Measurements from ENCODE around the gene RPLP2.

RPLP2 gene

GRCh38 chr11:826836-827145, 17.0 kb downstream of the RPLP2 start:
- Mint-ChIP-seq H3K9me3 (no peaks in the 10 kb centered on the region), H3K27me3 (no peaks in the 10 kb centered on the region), H3K4me3 (peak overlapping the region; percentile 78), H3K36me3 (peaks cover 6% of the 10 kb centered on the region), H3K27ac (no peak overlapping the region), H3K4me1 (peaks cover 26% of the 10 kb centered on the region)
- ATAC-seq (ENCODE audit: low read depth) (peak; percentile 4), DNase-seq (ENCODE audit: low spot score in 2 of 2) (no peak)

GRCh38 chr11:827146-827896, 17.6 kb downstream of the RPLP2 start:
- DNase-seq (ENCODE audit: low spot score in 2 of 2) (no peak), ATAC-seq (ENCODE audit: low read depth) (peak; percentile 12)
- Mint-ChIP-seq H3K4me1 (peaks cover 29% of the 10 kb centered on the region), H3K36me3 (peaks cover 6% of the 10 kb centered on the region), H3K9me3 (no peaks in the 10 kb centered on the region), H3K27ac (peak overlapping the region; percentile 29), H3K27me3 (no peaks in the 10 kb centered on the region), H3K4me3 (peak overlapping the region; percentile 81)

GRCh38 chr11:827897-828192, 18.1 kb downstream of the RPLP2 start, which contains the start of gene CRACR2B:
Gene CRACR2B (plus strand): TSS chr11:827919. CDS start chr11:828608, 689 bp downstream.
- H3K4me1 Mint-ChIP-seq = peaks cover 30% of the 10 kb centered on the region
- DNase-seq (ENCODE audit: low spot score in 2 of 2) = no peak
- H3K9me3 Mint-ChIP-seq = no peaks in the 10 kb centered on the region
- no peak for ATAC-seq (ENCODE audit: low read depth)
- H3K36me3 Mint-ChIP-seq = peaks cover 6% of the 10 kb centered on the region
- no peaks in the 10 kb centered on the region for H3K27me3 Mint-ChIP-seq
- peak within 1 kb of the TSS; percentile 82 for H3K4me3 Mint-ChIP-seq
- peak within 1 kb of the TSS; percentile 29 for H3K27ac Mint-ChIP-seq

GRCh38 chr11:828506-829175, 18.9 kb downstream of the RPLP2 start:
- no peak for DNase-seq (ENCODE audit: low spot score in 2 of 2)
- H3K9me3 Mint-ChIP-seq = no peaks in the 10 kb centered on the region
- peaks cover 6% of the 10 kb centered on the region for H3K36me3 Mint-ChIP-seq

GRCh38 chr11:829176-829846, 19.5 kb downstream of the RPLP2 start:
- no peak overlapping the region for H3K27ac Mint-ChIP-seq
- peak overlapping the region; percentile 82 for H3K4me3 Mint-ChIP-seq
- H3K36me3 Mint-ChIP-seq = peaks cover 6% of the 10 kb centered on the region
- no peaks in the 10 kb centered on the region for H3K9me3 Mint-ChIP-seq
- H3K4me1 Mint-ChIP-seq = peaks cover 33% of the 10 kb centered on the region
- DNase-seq (ENCODE audit: low spot score in 2 of 2) (no peak), ATAC-seq (ENCODE audit: low read depth) (peak; percentile 17)
- H3K27me3 Mint-ChIP-seq = no peaks in the 10 kb centered on the region

More at GRCh38 chr11:828506-829175, 18.9 kb downstream of the RPLP2 start:
- H3K27ac Mint-ChIP-seq = no peak overlapping the region
- no peak for ATAC-seq (ENCODE audit: low read depth)
- H3K4me3 Mint-ChIP-seq = peak overlapping the region; percentile 82
- peaks cover 30% of the 10 kb centered on the region for H3K4me1 Mint-ChIP-seq
- H3K27me3 Mint-ChIP-seq = no peaks in the 10 kb centered on the region

- peaks cover 33% of the 10 kb centered on the region for H3K4me1 Mint-ChIP-seq
- ATAC-seq (ENCODE audit: low read depth) (peak; percentile 1), DNase-seq (ENCODE audit: low spot score in 2 of 2) (no peak)
- H3K9me3 Mint-ChIP-seq = no peaks in the 10 kb centered on the region
- no peaks in the 10 kb centered on the region for H3K27me3 Mint-ChIP-seq
- no peak overlapping the region for H3K27ac Mint-ChIP-seq
- peak overlapping the region; percentile 82 for H3K4me3 Mint-ChIP-seq
- H3K36me3 Mint-ChIP-seq = peaks cover 3% of the 10 kb centered on the region
Observed at GRCh38 chr11:829847-830294, 20.1 kb downstream of the RPLP2 start.

GRCh38 chr11:830295-831117, 20.7 kb downstream of the RPLP2 start:
- no peak overlapping the region for H3K27ac Mint-ChIP-seq
- peak in 1 of 2 donors; percentile 59 for DNase-seq (ENCODE audit: low spot score in 2 of 2)
- H3K9me3 Mint-ChIP-seq = no peaks in the 10 kb centered on the region
- peak; percentile 64 for ATAC-seq (ENCODE audit: low read depth)
- peak overlapping the region; percentile 82 for H3K4me3 Mint-ChIP-seq
- H3K36me3 Mint-ChIP-seq = no peaks in the 10 kb centered on the region
- peaks cover 33% of the 10 kb centered on the region for H3K4me1 Mint-ChIP-seq
- no peaks in the 10 kb centered on the region for H3K27me3 Mint-ChIP-seq

- H3K4me3 Mint-ChIP-seq = peak overlapping the region; percentile 55
- no peak overlapping the region for H3K27ac Mint-ChIP-seq
- no peaks in the 10 kb centered on the region for H3K36me3 Mint-ChIP-seq
- H3K4me1 Mint-ChIP-seq = peaks cover 33% of the 10 kb centered on the region
- H3K9me3 Mint-ChIP-seq = no peaks in the 10 kb centered on the region
- ATAC-seq (ENCODE audit: low read depth) = no peak
- H3K27me3 Mint-ChIP-seq = no peaks in the 10 kb centered on the region
- no peak for DNase-seq (ENCODE audit: low spot score in 2 of 2)
Observed at GRCh38 chr11:831118-831864, 21.5 kb downstream of the RPLP2 start.

- Mint-ChIP-seq H3K4me1 (peaks cover 33% of the 10 kb centered on the region), H3K4me3 (peak overlapping the region; percentile 62), H3K27me3 (no peaks in the 10 kb centered on the region), H3K9me3 (no peaks in the 10 kb centered on the region), H3K27ac (no peak overlapping the region), H3K36me3 (no peaks in the 10 kb centered on the region)
- DNase-seq (ENCODE audit: low spot score in 2 of 2) = no peak
- no peak for ATAC-seq (ENCODE audit: low read depth)
Observed at GRCh38 chr11:831961-832528, 22.3 kb downstream of the RPLP2 start.

- Mint-ChIP-seq H3K4me1 (peaks cover 31% of the 10 kb centered on the region), H3K27me3 (no peaks in the 10 kb centered on the region)
- no peak for DNase-seq (ENCODE audit: low spot score in 2 of 2)
Observed at GRCh38 chr11:832529-833113, 22.9 kb downstream of the RPLP2 start, which contains the start of gene CD151. Gene CD151 (plus strand): TSS chr11:832952. CDS start chr11:836070, 3,118 bp downstream.

GRCh38 chr11:833114-833791, 23.5 kb downstream of the RPLP2 start:
- DNase-seq (ENCODE audit: low spot score in 2 of 2) = no peak
- H3K4me1 Mint-ChIP-seq = peaks cover 25% of the 10 kb centered on the region
- peak; percentile 33 for ATAC-seq (ENCODE audit: low read depth)
- no peak overlapping the region for H3K27ac Mint-ChIP-seq
- no peaks in the 10 kb centered on the region for H3K27me3 Mint-ChIP-seq
- H3K4me3 Mint-ChIP-seq = no peak overlapping the region
- H3K9me3 Mint-ChIP-seq = no peaks in the 10 kb centered on the region
- H3K36me3 Mint-ChIP-seq = no peaks in the 10 kb centered on the region

More at GRCh38 chr11:832529-833113, 22.9 kb downstream of the RPLP2 start, which contains the start of gene CD151:
- H3K9me3 Mint-ChIP-seq = no peaks in the 10 kb centered on the region
- no peak within 1 kb of the TSS for H3K27ac Mint-ChIP-seq
- H3K4me3 Mint-ChIP-seq = peak within 1 kb of the TSS; percentile 71
- H3K36me3 Mint-ChIP-seq = no peaks in the 10 kb centered on the region
- ATAC-seq (ENCODE audit: low read depth) = peak; percentile 54

- Mint-ChIP-seq H3K4me1 (peaks cover 20% of the 10 kb centered on the region), H3K9me3 (no peaks in the 10 kb centered on the region), H3K36me3 (peaks cover 2% of the 10 kb centered on the region), H3K4me3 (peak overlapping the region; percentile 71), H3K27ac (no peak overlapping the region), H3K27me3 (no peaks in the 10 kb centered on the region)
- ATAC-seq (ENCODE audit: low read depth) (no peak), DNase-seq (ENCODE audit: low spot score in 2 of 2) (no peak)
Observed at GRCh38 chr11:833849-834311, 24.1 kb downstream of the RPLP2 start.

Data from memory B cell (primary cell).